Mesenchymal stem cell (in vitro differentiated cells and primary cell): Measurements from ENCODE around the gene MUC5B.
A peak's percentile ranks its signal among the peaks of the same experiment; 100 is the strongest.

Experiments used
- DNase-seq: peaks from one replicate; pipeline ENCODE4 v3.0.0-alpha.2; 2013
- H2AFZ ChIP-seq: one replicate; pipeline ENCODE4 v1.6.1; 2013; ENCODE audit warnings: low read depth, mild to moderate bottlenecking, control low read depth, inconsistent platforms, low read length, moderate library complexity
- H2AK5ac ChIP-seq: 2 replicates; pipeline ENCODE4 v1.6.1; 2013; ENCODE audit warnings: low read length, moderate library complexity, mild to moderate bottlenecking, inconsistent platforms; ENCODE audit not compliant: severe bottlenecking
- H2BK120ac ChIP-seq: one replicate; pipeline ENCODE4 v1.6.1; 2013; ENCODE audit warnings: low read depth, mild to moderate bottlenecking, inconsistent platforms, low read length, moderate library complexity
- H2BK12ac ChIP-seq, 2 experiments: one replicate each; pipeline ENCODE4 v1.6.1; 2013; ENCODE audit warnings: inconsistent platforms in 2 of 2, low read length in 2 of 2, mild to moderate bottlenecking in 2 of 2, moderate library complexity in 2 of 2, control low read depth in 1 of 2
- H2BK15ac ChIP-seq: one replicate; pipeline ENCODE4 v1.6.1; 2013; ENCODE audit warnings: mild to moderate bottlenecking, low read depth, inconsistent platforms; ENCODE audit not compliant: poor library complexity, severe bottlenecking
- H2BK5ac ChIP-seq: 2 replicates; pipeline ENCODE4 v1.6.1; 2013; ENCODE audit warnings: low read depth, mild to moderate bottlenecking, low read length, control low read depth, inconsistent platforms; ENCODE audit not compliant: poor library complexity, severe bottlenecking
- H3K14ac ChIP-seq, 2 experiments: one replicate each; pipeline ENCODE4 v1.6.1; 2013; ENCODE audit warnings: inconsistent platforms in 2 of 2, low read length in 2 of 2, control low read depth in 1 of 2, mild to moderate bottlenecking in 1 of 2, moderate library complexity in 1 of 2
- H3K18ac ChIP-seq, 2 experiments: one replicate each; pipeline ENCODE4 v1.6.1; 2013; ENCODE audit warnings: inconsistent platforms in 2 of 2, low read length in 2 of 2, control low read depth in 1 of 2, low read depth in 1 of 2, mild to moderate bottlenecking in 1 of 2
- H3K23ac ChIP-seq, 2 experiments: one replicate each; pipeline ENCODE4 v1.6.1; 2013; ENCODE audit warnings: inconsistent platforms in 2 of 2, low read length in 2 of 2, mild to moderate bottlenecking in 2 of 2, moderate library complexity in 2 of 2, control low read depth in 1 of 2
- H3K27ac ChIP-seq: 2 replicates; pipeline ENCODE4 v1.5.1; 2013; ENCODE audit warnings: mild to moderate bottlenecking, moderate library complexity, low read length, control low read depth, inconsistent platforms; ENCODE audit not compliant: poor library complexity, severe bottlenecking
- H3K27me3 ChIP-seq, 2 experiments: 2 replicates each; pipeline versions ENCODE4 v1.6.1 to v1.7.0; 2013; ENCODE audit warnings: low read length in 2 of 2, mild to moderate bottlenecking in 2 of 2, moderate library complexity in 2 of 2, control low read depth in 1 of 2, inconsistent platforms in 1 of 2; ENCODE audit not compliant: control insufficient read depth in 1 of 2, insufficient read depth in 1 of 2
- H3K36me3 ChIP-seq, 2 experiments: 2 replicates each; pipeline versions ENCODE4 v1.6.1 to v1.7.0; 2013; ENCODE audit warnings: low read length in 2 of 2, control low read depth in 1 of 2, inconsistent platforms in 1 of 2, low read depth in 1 of 2, mild to moderate bottlenecking in 1 of 2; ENCODE audit not compliant: insufficient read depth in 2 of 2, control insufficient read depth in 1 of 2
- H3K4ac ChIP-seq, 2 experiments: one replicate each; pipeline ENCODE4 v1.6.1; 2013; ENCODE audit warnings: inconsistent platforms in 2 of 2, low read length in 2 of 2, mild to moderate bottlenecking in 2 of 2, moderate library complexity in 2 of 2, control low read depth in 1 of 2, low read depth in 1 of 2
- H3K4me1 ChIP-seq: 2 replicates; pipeline ENCODE4 v1.6.1; 2013; ENCODE audit warnings: low read depth, low read length, control low read depth; ENCODE audit not compliant: control insufficient read depth, insufficient read depth
- H3K4me2 ChIP-seq: 2 replicates; pipeline ENCODE4 v1.6.1; 2013; ENCODE audit warnings: low read length, mild to moderate bottlenecking, inconsistent platforms; ENCODE audit not compliant: poor library complexity, severe bottlenecking
- H3K4me3 ChIP-seq, 2 experiments: 2 replicates each; pipeline versions ENCODE4 v1.5.1 to v1.7.0; 2013; ENCODE audit warnings: low read length in 2 of 2, mild to moderate bottlenecking in 2 of 2, control low read depth in 1 of 2, low read depth in 1 of 2; ENCODE audit not compliant: insufficient read depth in 1 of 2
- H3K79me1 ChIP-seq: replicated peaks from 2 replicates; pipeline ENCODE4 v1.6.1; 2013; ENCODE audit warnings: mild to moderate bottlenecking, control low read depth, low read length, inconsistent platforms; ENCODE audit not compliant: poor library complexity, severe bottlenecking
- H3K9ac ChIP-seq: 2 replicates; pipeline ENCODE4 v1.7.0; 2013; ENCODE audit warnings: mild to moderate bottlenecking, low read length, moderate library complexity
- H3K9me3 ChIP-seq: 2 replicates; pipeline ENCODE4 v1.7.0; 2013; ENCODE audit warnings: mild to moderate bottlenecking, low read length; ENCODE audit not compliant: control insufficient read depth
- H4K8ac ChIP-seq: one replicate; pipeline ENCODE4 v1.6.1; 2013; ENCODE audit warnings: inconsistent platforms, mild to moderate bottlenecking, low read length, moderate library complexity
- H4K91ac ChIP-seq: one replicate; pipeline ENCODE4 v1.6.1; 2013; ENCODE audit warnings: mild to moderate bottlenecking, low read length, inconsistent platforms
- WGBS: methylation state at CpG from one replicate; pipeline ENCODE4 v1.1.7; 2013; ENCODE audit warnings: mixed read lengths; 5-methylcytosine and 5-hydroxymethylcytosine counted together

MUC5B gene

GRCh38 chr11:1308743-1309497, 86.1 kb downstream of the MUC5B start:
- Histone ChIP-seq H2AK5ac (no peak overlapping the region), H2BK15ac (peak overlapping the region; percentile 86), H3K14ac (peak overlapping the region in 1 of 2 experiments; percentile 96), H3K4me2 (peak overlapping the region; percentile 84), H3K4me1 (peaks cover 45% of the 10 kb centered on the region), H2BK12ac (peak overlapping the region in 1 of 2 experiments; percentile 84), H3K79me1 (peaks cover 11% of the 10 kb centered on the region), H2AFZ (peak overlapping the region; percentile 74), H3K4ac (peak overlapping the region; percentile 87 to 92), H3K9me3 (peaks cover 18% of the 10 kb centered on the region), H3K18ac (peak overlapping the region; percentile 91 to 100), H2BK5ac (peak overlapping the region; percentile 75), H3K4me3 (peak overlapping the region; percentile 82 to 100), H3K9ac (peak overlapping the region; percentile 81), H3K36me3 (peaks cover 21 to 27% of the 10 kb centered on the region in 2 experiments), H4K8ac (peak overlapping the region; percentile 92), H3K27me3 (no peaks in the 10 kb centered on the region), H4K91ac (peak overlapping the region; percentile 98), H3K23ac (peak overlapping the region; percentile 51 to 64), H2BK120ac (peak overlapping the region; percentile 81), H3K27ac (no peak overlapping the region)
- DNase-seq = peak; percentile 37
- 11% methylated on average over 45 of the region's 58 CpGs for WGBS

- Histone ChIP-seq H3K4me3 (peak within 1 kb of the TSS; percentile 82 to 100), H3K4ac (peak within 1 kb of the TSS; percentile 87 to 98), H3K9ac (peak within 1 kb of the TSS; percentile 95), H3K18ac (peak within 1 kb of the TSS; percentile 92 to 100), H3K27me3 (no peaks in the 10 kb centered on the region), H4K91ac (peak within 1 kb of the TSS; percentile 99), H3K79me1 (peaks cover 11% of the 10 kb centered on the region), H2BK12ac (peak within 1 kb of the TSS in 1 of 2 experiments; percentile 84), H3K23ac (peak within 1 kb of the TSS; percentile 51 to 64), H2AFZ (peak within 1 kb of the TSS; percentile 99), H3K27ac (peak within 1 kb of the TSS; percentile 60), H3K4me2 (peak within 1 kb of the TSS; percentile 88), H2BK120ac (peak within 1 kb of the TSS; percentile 89), H2BK5ac (peak within 1 kb of the TSS; percentile 75), H2BK15ac (peak within 1 kb of the TSS; percentile 95), H3K14ac (peak within 1 kb of the TSS; percentile 43 to 96), H3K9me3 (peaks cover 22% of the 10 kb centered on the region), H2AK5ac (peak within 1 kb of the TSS; percentile 74), H3K4me1 (peaks cover 43% of the 10 kb centered on the region), H4K8ac (peak within 1 kb of the TSS; percentile 99), H3K36me3 (peaks cover 21 to 27% of the 10 kb centered on the region in 2 experiments)
- peak; percentile 88 for DNase-seq
- 6% methylated on average over 88 of the region's 97 CpGs for whole genome bisulfite sequencing
Measured at GRCh38 chr11:1309498-1310317, 86.8 kb downstream of the MUC5B start, which contains the start of gene TOLLIP. TOLLIP (minus strand) TSS chr11:1309632; CDS start chr11:1309498, 134 bp downstream.

GRCh38 chr11:1310318-1310687, 87.4 kb downstream of the MUC5B start:
- no peaks in the 10 kb centered on the region for H3K27me3 ChIP-seq
- H4K8ac ChIP-seq = peak overlapping the region; percentile 99
- 91% methylated on average over 18 of the region's 18 CpGs for WGBS
- no peak overlapping the region for H2BK15ac ChIP-seq
- peak overlapping the region; percentile 95 for H3K9ac ChIP-seq
- peak overlapping the region; percentile 88 for H3K4me2 ChIP-seq
- peaks cover 22% of the 10 kb centered on the region for H3K9me3 ChIP-seq
- no peak overlapping the region for H2BK120ac ChIP-seq
- DNase-seq = no peak
- no peak overlapping the region for H2BK12ac ChIP-seq
- H3K14ac ChIP-seq = peak overlapping the region in 1 of 2 experiments; percentile 68
- peak overlapping the region; percentile 23 for H2BK5ac ChIP-seq
- peak overlapping the region in 1 of 2 experiments; percentile 14 for H3K23ac ChIP-seq
- no peak overlapping the region for H3K27ac ChIP-seq
- H4K91ac ChIP-seq = peak overlapping the region; percentile 99
- H3K79me1 ChIP-seq = peaks cover 7% of the 10 kb centered on the region
- peak overlapping the region; percentile 99 for H2AFZ ChIP-seq
- H2AK5ac ChIP-seq = peak overlapping the region; percentile 74
- peaks cover 17 to 23% of the 10 kb centered on the region in 2 experiments for H3K36me3 ChIP-seq
- H3K4me1 ChIP-seq = peaks cover 39% of the 10 kb centered on the region
- H3K4me3 ChIP-seq = peak overlapping the region; percentile 59 to 82
- H3K18ac ChIP-seq = peak overlapping the region; percentile 92 to 98
- peak overlapping the region in 1 of 2 experiments; percentile 98 for H3K4ac ChIP-seq
